ENCODE data around the gene EMSY.

DNA sequence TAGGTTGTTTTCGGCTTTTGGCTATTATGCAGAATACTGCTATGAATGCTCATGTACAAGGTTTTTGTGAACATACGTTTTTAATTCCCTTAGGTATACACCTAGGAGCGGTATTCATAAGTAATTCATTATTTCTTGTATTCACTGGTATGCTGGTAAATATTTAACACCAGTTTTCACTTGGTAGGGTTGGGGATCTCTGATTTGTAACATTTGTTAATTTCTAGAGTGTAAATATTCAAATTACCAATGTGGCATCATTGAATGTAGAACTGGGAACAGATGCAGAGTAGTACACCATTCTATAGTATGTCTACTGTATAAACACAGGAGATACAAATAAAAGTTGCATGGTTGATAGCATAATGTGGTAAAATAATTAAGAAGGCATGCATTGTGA is 47.4 kb upstream of the EMSY start:
- TF ChIP-seq CTCF (IDR thresholded peaks at IDR 0.05), result no peak
- no peak for TF ChIP-seq POLR2A (IDR thresholded peaks at IDR 0.05)

Measured in right lobe of liver (tissue), 4 donors.